ENCODE results near the gene SLC16A10. TPM values are rescaled to one million over a fixed set of nuclear protein-coding genes. Genes with fewer than 3 reads are reported as not detected.

The SLC16A10 gene
- total RNA-seq, 2 donors from 2014 or later, result 8.7 to 13.8 TPM

- H3K27me3 ChIP-seq (ENCODE audit: control insufficient read depth, insufficient read depth, low read length, poor library complexity, severe bottlenecking), result no peaks in the 10 kb centered on the region
- H3K4me1 Mint-ChIP-seq, result peaks cover 4% of the 10 kb centered on the region
- no peaks in the 10 kb centered on the region for H3K4me1 ChIP-seq (ENCODE audit: control insufficient read depth, insufficient read depth, low read length)
- no peak for TF ChIP-seq CTCF (conservative IDR thresholded peaks at IDR 0.05)
- no peaks in the 10 kb centered on the region for H3K9me3 ChIP-seq (ENCODE audit: control insufficient read depth, low read length)
- H3K4me3 Mint-ChIP-seq, result no peak overlapping the region
- 84 to 89% methylated on average over 2 to 5 of the region's 5 CpGs for WGBS, 2 experiments (ENCODE audit: insufficient coverage in 1 of 2, insufficient read length in 1 of 2)
- H3K36me3 Mint-ChIP-seq (ENCODE audit: low read depth), result no peaks in the 10 kb centered on the region
- H3K27me3 Mint-ChIP-seq (ENCODE audit: insufficient read depth), result peaks cover 12% of the 10 kb centered on the region
- no peak overlapping the region for H3K4me3 ChIP-seq (ENCODE audit: low read length)
- no peaks in the 10 kb centered on the region for H3K36me3 ChIP-seq (ENCODE audit: control insufficient read depth, insufficient read depth, low read length)
- H3K27ac Mint-ChIP-seq, result no peak overlapping the region
- H3K9ac ChIP-seq (ENCODE audit: extremely low read depth, low read length, poor library complexity, severe bottlenecking), result no peak overlapping the region
- no peak for DNase-seq
- H3K27ac ChIP-seq (ENCODE audit: low read depth, low read length), result no peak overlapping the region
- H3K9me3 Mint-ChIP-seq, result no peaks in the 10 kb centered on the region
Observed at GRCh38 chr6:111076024-111076695, 11.1 kb upstream of the SLC16A10 start.

DNA sequence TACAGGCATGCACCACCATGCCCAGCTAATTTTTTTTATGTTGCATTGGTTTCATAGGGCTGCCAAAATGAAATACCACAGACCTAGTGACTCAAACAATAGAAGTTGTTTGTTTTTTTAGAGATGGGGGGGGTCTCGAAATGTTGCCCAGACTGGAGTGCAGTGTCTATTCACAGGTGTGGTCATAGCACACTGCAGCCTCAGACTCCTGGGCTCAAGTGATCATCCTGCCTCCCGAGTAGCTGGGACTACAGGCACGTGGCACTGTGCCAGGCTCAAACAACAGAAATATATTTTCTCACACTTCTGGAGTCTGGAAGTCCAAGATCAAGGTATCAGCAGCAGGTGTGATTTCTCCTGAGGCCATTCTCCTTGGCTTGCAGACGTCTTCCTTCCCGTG is 6.6 kb upstream of the SLC16A10 start:
- H3K36me3 ChIP-seq (ENCODE audit: control insufficient read depth, insufficient read depth, low read length), result no peaks in the 10 kb centered on the region
- WGBS, 2 experiments (ENCODE audit: insufficient coverage in 1 of 2, insufficient read length in 1 of 2), result 85 to 87% methylated on average over 5 of the region's 5 CpGs
- no peak overlapping the region for H3K4me3 ChIP-seq (ENCODE audit: low read length)
- H3K9me3 Mint-ChIP-seq, result no peaks in the 10 kb centered on the region
- no peak overlapping the region for H3K9ac ChIP-seq (ENCODE audit: extremely low read depth, low read length, poor library complexity, severe bottlenecking)
- no peak overlapping the region for H3K27ac Mint-ChIP-seq
- no peak overlapping the region for H3K4me3 Mint-ChIP-seq
- H3K9me3 ChIP-seq (ENCODE audit: control insufficient read depth, low read length), result no peaks in the 10 kb centered on the region
- peaks cover 12% of the 10 kb centered on the region for H3K27me3 Mint-ChIP-seq (ENCODE audit: insufficient read depth)
- no peaks in the 10 kb centered on the region for H3K36me3 Mint-ChIP-seq (ENCODE audit: low read depth)
- no peak for TF ChIP-seq CTCF (conservative IDR thresholded peaks at IDR 0.05)
- H3K27me3 ChIP-seq (ENCODE audit: control insufficient read depth, insufficient read depth, low read length, poor library complexity, severe bottlenecking), result peaks cover 6% of the 10 kb centered on the region
- no peak for DNase-seq
- H3K4me1 Mint-ChIP-seq, result no peaks in the 10 kb centered on the region
- H3K27ac ChIP-seq (ENCODE audit: low read depth, low read length), result no peak overlapping the region
- H3K4me1 ChIP-seq (ENCODE audit: control insufficient read depth, insufficient read depth, low read length), result no peaks in the 10 kb centered on the region

DNA sequence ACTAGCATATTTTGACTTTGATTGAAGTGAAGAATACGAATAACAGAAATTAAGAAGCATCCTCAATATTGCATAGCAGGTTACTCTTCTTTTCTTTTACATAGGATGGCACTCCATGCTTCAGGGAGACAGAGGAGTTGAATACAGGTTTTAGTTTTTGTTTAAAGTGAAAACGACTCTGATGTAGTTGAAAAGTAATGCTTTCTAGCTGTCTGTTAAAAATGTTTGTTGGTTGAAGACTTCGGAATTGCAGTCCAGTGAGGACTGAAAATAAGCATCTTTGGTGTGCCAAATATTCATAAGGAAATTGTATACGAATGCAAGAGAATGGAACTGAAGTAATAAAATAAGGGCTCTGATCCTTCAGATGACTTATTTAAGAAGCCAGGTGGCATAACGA is 618 bp upstream of the SLC16A10 start:
- H3K27me3 ChIP-seq (ENCODE audit: control insufficient read depth, insufficient read depth, low read length, poor library complexity, severe bottlenecking), result peaks cover 52% of the 10 kb centered on the region
- 43 to 58% methylated on average over 4 to 5 of the region's 5 CpGs for WGBS, 2 experiments (ENCODE audit: insufficient coverage in 1 of 2, insufficient read length in 1 of 2)
- no peak for TF ChIP-seq CTCF (conservative IDR thresholded peaks at IDR 0.05)
- H3K27ac ChIP-seq (ENCODE audit: low read depth, low read length), result no peak overlapping the region
- H3K9me3 ChIP-seq (ENCODE audit: control insufficient read depth, low read length), result no peaks in the 10 kb centered on the region
- H3K36me3 ChIP-seq (ENCODE audit: control insufficient read depth, insufficient read depth, low read length), result no peaks in the 10 kb centered on the region
- H3K9ac ChIP-seq (ENCODE audit: extremely low read depth, low read length, poor library complexity, severe bottlenecking), result peak overlapping the region; percentile 17
- Mint-ChIP-seq H3K4me3 (peak overlapping the region; percentile 69), H3K27ac (no peak overlapping the region), H3K4me1 (peaks cover 40% of the 10 kb centered on the region), H3K27me3 (ENCODE audit: insufficient read depth) (peaks cover 56% of the 10 kb centered on the region), H3K9me3 (no peaks in the 10 kb centered on the region), H3K36me3 (ENCODE audit: low read depth) (no peaks in the 10 kb centered on the region)
- peaks cover 13% of the 10 kb centered on the region for H3K4me1 ChIP-seq (ENCODE audit: control insufficient read depth, insufficient read depth, low read length)
- DNase-seq, result no peak
- H3K4me3 ChIP-seq (ENCODE audit: low read length), result peak overlapping the region; percentile 86
